Measurements from ENCODE around the gene CCND2.
A peak's percentile ranks its signal among the peaks of the same experiment; 100 is the strongest.

Gene CCND2

GRCh38 chr12:4271717-4272423, 1.7 kb upstream of the CCND2 start:
- peak overlapping the region; percentile 19 to 43 for H3K4me3 ChIP-seq (replicated peaks in 1 of 2; ENCODE audit: low read depth in 2 of 2, low read length in 2 of 2)
- no peak for TF ChIP-seq CTCF (IDR thresholded peaks at IDR 0.05; ENCODE audit: low read depth, low read length)
- peak; percentile 64 to 67 for DNase-seq (ENCODE audit: low read depth in 2 of 2)

- DNase-seq (ENCODE audit: low read depth in 2 of 2): peak in 1 of 2 donors; percentile 32
- no peak for TF ChIP-seq CTCF (IDR thresholded peaks at IDR 0.05; ENCODE audit: low read depth, low read length)
- H3K4me3 ChIP-seq (replicated peaks in 1 of 2; ENCODE audit: low read depth in 2 of 2, low read length in 2 of 2): peak overlapping the region in 1 of 2 donors; percentile 30
These were observed 914 bp upstream of the CCND2 start for GRCh38 chr12:4272424-4273272.

DNA sequence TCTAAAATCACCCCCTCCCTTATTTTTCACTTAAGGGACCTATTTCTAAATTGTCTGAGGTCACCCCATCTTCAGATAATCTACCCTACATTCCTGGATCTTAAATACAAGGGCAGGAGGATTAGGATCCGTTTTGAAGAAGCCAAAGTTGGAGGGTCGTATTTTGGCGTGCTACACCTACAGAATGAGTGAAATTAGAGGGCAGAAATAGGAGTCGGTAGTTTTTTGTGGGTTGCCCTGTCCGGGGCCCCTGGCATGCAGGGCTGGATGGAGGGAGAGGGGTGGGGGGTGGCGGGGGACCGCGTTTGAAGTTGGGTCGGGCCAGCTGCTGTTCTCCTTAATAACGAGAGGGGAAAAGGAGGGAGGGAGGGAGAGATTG, 300 bp upstream of the CCND2 start:
- H3K4me3 ChIP-seq (replicated peaks in 1 of 2; ENCODE audit: low read depth in 2 of 2, low read length in 2 of 2): peak overlapping the region in 1 of 2 donors; percentile 75
- DNase-seq (ENCODE audit: low read depth in 2 of 2): peak in 1 of 2 donors; percentile 8

DNA sequence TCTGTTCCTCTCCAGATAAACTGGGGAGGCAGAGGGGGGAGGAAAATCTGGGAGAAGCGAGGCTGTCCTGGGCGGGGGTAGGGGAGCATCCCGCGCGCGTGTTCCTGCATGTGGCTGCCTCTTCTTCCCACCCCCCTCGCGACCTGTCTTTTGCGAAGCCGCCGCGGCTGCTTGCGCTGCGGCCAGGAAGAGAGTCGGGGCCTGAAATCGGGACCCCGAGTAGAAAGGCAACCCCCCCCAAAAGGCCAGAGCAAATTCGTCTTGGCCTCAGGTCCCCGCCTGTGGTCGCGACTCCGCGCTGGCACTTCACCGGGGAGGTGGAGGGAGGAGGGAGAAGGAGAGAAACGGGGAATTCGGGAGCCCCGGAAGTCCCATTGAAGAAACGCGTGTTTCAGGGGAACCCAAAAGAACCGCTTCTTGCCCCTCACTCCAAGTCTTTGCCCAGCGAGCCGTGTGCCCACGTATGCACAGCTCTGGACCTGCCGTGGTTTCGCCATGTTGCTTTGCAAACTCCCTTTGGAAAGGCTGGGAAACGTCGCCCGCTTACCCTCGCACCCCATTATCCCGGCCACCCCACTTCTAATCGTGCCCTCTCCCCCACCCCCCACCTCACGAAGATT, 944 bp downstream of the CCND2 start:
- TF ChIP-seq CTCF (IDR thresholded peaks at IDR 0.05; ENCODE audit: low read depth, low read length): no peak
- peak overlapping the region; percentile 50 to 75 for H3K4me3 ChIP-seq (replicated peaks in 1 of 2; ENCODE audit: low read depth in 2 of 2, low read length in 2 of 2)
- peak in 1 of 2 donors; percentile 19 for DNase-seq (ENCODE audit: low read depth in 2 of 2)

More for the DNA sequence above, 300 bp upstream of the CCND2 start:
- no peak for TF ChIP-seq CTCF (IDR thresholded peaks at IDR 0.05; ENCODE audit: low read depth, low read length)

DNA sequence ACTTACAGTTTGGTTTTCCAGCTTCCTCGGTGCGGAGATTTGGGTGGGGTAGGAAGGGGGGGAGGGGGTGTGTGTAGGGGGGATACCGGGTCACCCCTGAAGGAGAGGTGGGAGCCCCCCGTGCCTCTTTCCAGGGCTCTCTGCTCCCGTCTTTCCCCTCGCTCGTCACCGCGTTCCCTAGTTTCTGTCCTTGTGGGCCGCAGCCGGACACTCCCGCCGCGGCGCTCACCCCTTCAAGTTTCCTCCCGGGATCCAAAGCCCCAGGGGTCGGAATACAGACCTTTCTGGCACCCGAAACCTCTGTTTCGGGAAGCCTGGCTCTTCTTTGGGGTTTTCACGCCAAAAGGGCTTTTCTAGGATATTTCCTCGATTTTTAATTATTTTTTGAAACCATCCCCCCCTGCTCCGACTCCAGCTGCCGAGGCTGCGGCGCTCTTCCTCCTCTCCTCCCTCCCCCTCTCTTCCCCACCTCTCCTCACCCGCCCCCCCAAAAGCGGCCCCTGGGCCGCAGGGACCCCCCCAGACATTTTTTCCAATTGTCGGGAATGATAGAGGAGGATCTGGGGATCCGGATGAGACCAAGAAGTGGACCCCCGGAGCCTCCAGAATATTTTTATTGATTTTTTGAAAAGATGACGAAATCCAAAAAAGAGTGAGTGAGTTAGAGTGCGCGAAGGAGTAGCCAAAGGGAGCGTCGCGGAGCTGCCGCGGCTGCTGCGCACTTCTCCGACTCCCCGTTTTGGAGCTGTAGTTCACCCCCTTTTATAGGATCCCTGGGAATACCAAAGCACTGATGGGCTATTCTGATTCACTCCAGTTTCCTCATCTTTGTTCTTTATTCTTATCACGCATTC, 1.7 kb downstream of the CCND2 start:
- peak in 1 of 2 donors; percentile 55 for DNase-seq (ENCODE audit: low read depth in 2 of 2)
- peak overlapping the region; percentile 50 to 75 for H3K4me3 ChIP-seq (replicated peaks in 1 of 2; ENCODE audit: low read depth in 2 of 2, low read length in 2 of 2)
- no peak for TF ChIP-seq CTCF (IDR thresholded peaks at IDR 0.05; ENCODE audit: low read depth, low read length)

GRCh38 chr12:4275870-4276301, 2.3 kb downstream of the CCND2 start:
- DNase-seq (ENCODE audit: low read depth in 2 of 2): no peak
- H3K4me3 ChIP-seq (replicated peaks in 1 of 2; ENCODE audit: low read depth in 2 of 2, low read length in 2 of 2): peak overlapping the region; percentile 19 to 75
- TF ChIP-seq CTCF (IDR thresholded peaks at IDR 0.05; ENCODE audit: low read depth, low read length): no peak

Measured in cardiac fibroblast (primary cell).